PC-3 (cell line): Measurements from ENCODE around the gene MPZL1.

ENCODE experiments used
- EZH2 ChIP-seq: fragments of 300-600 bp; sonication (generic); IDR thresholded peaks from one replicate; pipeline ENCODE4 v1.6.1; 2017; ENCODE audit warnings: antibody characterized with exemption, mild to moderate bottlenecking, low read length; ENCODE audit not compliant: unreplicated experiment
- TF ChIP-seq, protein P1 (sequence below): fragments of 300-600 bp; sonication (generic); conservative IDR thresholded peaks from 2 replicates; pipeline ENCODE4 v1.5.1; 2017; ENCODE audit warnings: antibody characterized with exemption, low read depth, mild to moderate bottlenecking, low read length

DNA sequence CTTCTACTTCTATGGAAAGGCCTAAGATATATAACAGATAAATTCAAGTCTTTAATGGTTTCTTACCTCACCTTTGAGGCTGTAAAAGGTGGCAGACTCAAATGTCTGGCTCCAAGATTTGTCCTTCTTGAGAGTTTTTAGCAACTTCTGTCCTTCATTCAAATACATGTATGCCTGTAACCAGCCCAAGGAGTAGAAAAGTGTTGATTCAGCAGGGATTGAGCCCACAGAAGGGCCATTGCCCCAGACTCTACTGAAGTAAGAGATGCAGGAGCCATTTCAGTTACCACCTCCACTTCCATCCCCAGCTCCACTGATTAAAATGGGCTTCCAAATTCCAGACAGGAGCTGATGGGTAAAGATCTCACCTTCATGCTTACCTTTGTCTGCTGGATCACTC lies 112.1 kb downstream of the MPZL1 start:
- TF ChIP-seq, protein P1, sequence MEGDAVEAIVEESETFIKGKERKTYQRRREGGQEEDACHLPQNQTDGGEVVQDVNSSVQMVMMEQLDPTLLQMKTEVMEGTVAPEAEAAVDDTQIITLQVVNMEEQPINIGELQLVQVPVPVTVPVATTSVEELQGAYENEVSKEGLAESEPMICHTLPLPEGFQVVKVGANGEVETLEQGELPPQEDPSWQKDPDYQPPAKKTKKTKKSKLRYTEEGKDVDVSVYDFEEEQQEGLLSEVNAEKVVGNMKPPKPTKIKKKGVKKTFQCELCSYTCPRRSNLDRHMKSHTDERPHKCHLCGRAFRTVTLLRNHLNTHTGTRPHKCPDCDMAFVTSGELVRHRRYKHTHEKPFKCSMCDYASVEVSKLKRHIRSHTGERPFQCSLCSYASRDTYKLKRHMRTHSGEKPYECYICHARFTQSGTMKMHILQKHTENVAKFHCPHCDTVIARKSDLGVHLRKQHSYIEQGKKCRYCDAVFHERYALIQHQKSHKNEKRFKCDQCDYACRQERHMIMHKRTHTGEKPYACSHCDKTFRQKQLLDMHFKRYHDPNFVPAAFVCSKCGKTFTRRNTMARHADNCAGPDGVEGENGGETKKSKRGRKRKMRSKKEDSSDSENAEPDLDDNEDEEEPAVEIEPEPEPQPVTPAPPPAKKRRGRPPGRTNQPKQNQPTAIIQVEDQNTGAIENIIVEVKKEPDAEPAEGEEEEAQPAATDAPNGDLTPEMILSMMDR, result no peak
- TF ChIP-seq EZH2, result no peak
